HEK293 (cell line): ENCODE results near the gene ZNF423.

Experiments used
- CTCF ChIP-seq: fragments of 450-650 bp; formaldehyde crosslinking; IDR thresholded peaks from 2 replicates; pipeline ENCODE4 v1.5.1; 2016; ENCODE audit warnings: missing biosample characterization, missing genetic modification characterization
- KLF17 ChIP-seq: fragments of 450-650 bp; formaldehyde crosslinking; IDR thresholded peaks from 2 replicates; pipeline ENCODE4 v1.5.1; 2016; ENCODE audit warnings: missing biosample characterization, missing genetic modification characterization
- PBX3 ChIP-seq: sonication (generic); formaldehyde crosslinking; IDR thresholded peaks from 2 replicates; pipeline ENCODE4 v1.8.1; 2022; ENCODE audit warnings: mild to moderate bottlenecking, moderate library complexity, missing genetic modification reagents
- YY1 ChIP-seq: fragments of 450-650 bp; formaldehyde crosslinking; IDR thresholded peaks from 2 replicates; pipeline ENCODE4 v1.5.1; 2018; ENCODE audit warnings: missing biosample characterization, missing genetic modification characterization
- ZBTB10 ChIP-seq: fragments of 450-650 bp; formaldehyde crosslinking; IDR thresholded peaks from 2 replicates; pipeline ENCODE4 v1.5.1; 2016; ENCODE audit warnings: missing biosample characterization, missing genetic modification characterization
- ZBTB21 ChIP-seq: fragments of 450-650 bp; formaldehyde crosslinking; IDR thresholded peaks from 2 replicates; pipeline ENCODE4 v1.5.1; 2017; ENCODE audit warnings: missing biosample characterization, missing genetic modification characterization
- ZBTB26 ChIP-seq: fragments of 450-650 bp; formaldehyde crosslinking; optimal IDR thresholded peaks from 2 replicates; pipeline ENCODE3; 2016; ENCODE audit warnings: missing biosample characterization, mild to moderate bottlenecking, missing genetic modification characterization
- ZBTB7A ChIP-seq: fragments of 450-650 bp; formaldehyde crosslinking; IDR thresholded peaks from 2 replicates; pipeline ENCODE4 v1.5.1; 2016; ENCODE audit warnings: low read depth, missing biosample characterization, missing genetic modification characterization
- ZNF510 ChIP-seq: fragments of 450-650 bp; formaldehyde crosslinking; IDR thresholded peaks from 2 replicates; pipeline ENCODE4 v1.5.1; 2018; ENCODE audit warnings: mild to moderate bottlenecking, missing genetic modification characterization, missing biosample characterization; ENCODE audit not compliant: insufficient replicate concordance
- ZNF548 ChIP-seq: fragments of 450-650 bp; formaldehyde crosslinking; IDR thresholded peaks from 2 replicates; pipeline ENCODE4 v1.5.1; 2016; ENCODE audit warnings: missing biosample characterization, missing genetic modification characterization
- ZNF561 ChIP-seq: fragments of 450-650 bp; IDR thresholded peaks from 2 replicates; pipeline ENCODE4 v1.5.1; 2018; ENCODE audit warnings: missing biosample characterization, missing genetic modification characterization, borderline replicate concordance
- ZNF645 ChIP-seq: fragments of 450-650 bp; formaldehyde crosslinking; IDR thresholded peaks from 2 replicates; pipeline ENCODE4; 2016; ENCODE audit warnings: missing biosample characterization, missing genetic modification characterization

- no peak for TF ChIP-seq CTCF (tag by site-specific recombination)
- no peak for TF ChIP-seq ZBTB21 (tag by site-specific recombination)
- TF ChIP-seq ZNF548 (tag by site-specific recombination), result no peak
- no peak for TF ChIP-seq PBX3 (CRISPR knock-in tag)
- TF ChIP-seq ZBTB26 (tag by site-specific recombination), result no peak
- TF ChIP-seq ZBTB7A (tag by site-specific recombination), result no peak
- TF ChIP-seq ZNF510 (tag by site-specific recombination), result no peak
- TF ChIP-seq ZNF645 (tag by site-specific recombination), result no peak
- no peak for TF ChIP-seq ZNF561 (tag by site-specific recombination)
- TF ChIP-seq KLF17 (tag by site-specific recombination), result no peak
- TF ChIP-seq YY1 (tag by site-specific recombination), result no peak
- no peak for TF ChIP-seq ZBTB10
Observed at GRCh38 chr16:49706620-49707355, 149.1 kb downstream of the ZNF423 start.
